HG03039 (cell line): ENCODE data around the gene PSMB11.
"Not testable (repeated sequence)": the region's sequence is repeated elsewhere in the genome, so short reads cannot be mapped to it uniquely, and the experiment has no call there.

Experiments
- ATAC-seq: cut with Tn5 transposase; IDR thresholded peaks from one replicate; pipeline ENCODE4 v1.9.1; 2021; ENCODE audit warnings: mild to moderate bottlenecking, moderate library complexity; ENCODE audit not compliant: unreplicated experiment

PSMB11 gene

DNA sequence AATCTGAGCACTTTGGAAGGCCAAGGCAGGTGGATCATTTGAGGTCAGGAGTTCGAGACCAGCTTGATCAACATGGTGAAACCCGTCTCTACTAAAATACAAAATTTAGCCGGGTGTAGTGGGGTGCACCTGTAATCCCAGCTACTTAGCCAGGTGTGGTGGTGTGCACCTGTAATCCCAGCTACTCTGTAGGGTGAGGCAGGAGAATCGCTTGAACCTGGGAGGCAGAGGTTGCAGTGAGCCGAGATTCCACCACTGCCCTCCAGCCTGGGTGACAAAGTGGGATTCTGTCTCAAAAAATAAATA lies 28.3 kb upstream of the PSMB11 start:
- not testable (repeated sequence) for ATAC-seq

DNA sequence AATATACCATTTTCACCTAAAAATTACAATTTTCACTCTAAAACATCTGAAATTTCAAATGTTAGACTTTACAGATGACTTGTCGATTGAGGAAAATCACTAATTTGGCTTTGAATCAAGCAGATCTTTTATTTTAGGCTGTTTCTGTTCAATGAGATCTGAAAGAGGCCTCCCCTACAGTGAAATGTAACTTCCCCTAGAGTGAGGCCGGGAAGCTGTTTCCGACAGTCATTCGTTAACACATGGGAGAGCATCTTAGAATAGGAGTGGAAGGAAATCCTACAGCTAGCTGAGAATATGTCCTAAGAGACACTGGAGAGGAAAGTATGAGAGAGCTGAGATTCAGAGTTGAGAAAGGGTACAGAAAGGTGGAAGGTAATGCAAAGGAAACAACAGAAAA lies 26.4 kb upstream of the PSMB11 start:
- no peak for ATAC-seq

DNA sequence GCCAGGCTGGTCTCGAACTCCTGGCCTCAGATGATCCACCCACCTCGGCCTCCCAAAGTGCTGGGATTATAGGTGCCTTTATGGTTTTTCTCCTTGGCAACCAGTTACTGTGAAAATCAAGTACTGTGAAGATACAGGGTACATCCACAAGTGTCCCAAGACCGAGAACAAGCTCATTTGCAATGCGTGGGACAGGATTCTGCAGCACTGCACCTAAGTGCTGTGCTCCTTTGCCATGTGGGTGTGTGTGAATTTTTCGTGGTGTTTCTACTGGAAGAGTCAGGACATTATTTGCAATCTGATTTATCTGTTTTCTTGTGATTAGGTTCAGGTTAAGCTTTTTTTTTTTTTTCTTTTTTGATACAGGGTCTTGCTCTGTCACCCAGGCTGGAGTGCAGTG lies 24.9 kb upstream of the PSMB11 start:
- no peak for ATAC-seq

DNA sequence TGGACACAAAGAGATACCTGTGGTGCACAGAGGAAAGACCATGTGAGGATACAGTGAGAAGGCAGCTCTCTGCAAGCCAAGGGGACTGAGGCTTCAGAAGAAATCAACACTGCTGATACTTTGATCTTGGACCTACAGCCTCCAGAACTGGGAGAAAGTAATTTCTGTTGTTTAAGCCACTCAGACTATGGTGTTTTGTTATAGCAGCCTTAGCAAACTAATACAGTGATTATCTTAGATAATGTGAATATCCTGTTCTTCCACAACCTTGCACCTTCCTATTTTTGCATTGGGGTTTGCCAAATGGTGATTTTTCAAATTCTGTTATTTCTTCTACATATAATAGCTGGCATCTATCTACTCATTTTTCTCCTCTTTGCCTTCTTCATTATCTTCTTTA lies 23.9 kb upstream of the PSMB11 start:
- ATAC-seq = no peak

DNA sequence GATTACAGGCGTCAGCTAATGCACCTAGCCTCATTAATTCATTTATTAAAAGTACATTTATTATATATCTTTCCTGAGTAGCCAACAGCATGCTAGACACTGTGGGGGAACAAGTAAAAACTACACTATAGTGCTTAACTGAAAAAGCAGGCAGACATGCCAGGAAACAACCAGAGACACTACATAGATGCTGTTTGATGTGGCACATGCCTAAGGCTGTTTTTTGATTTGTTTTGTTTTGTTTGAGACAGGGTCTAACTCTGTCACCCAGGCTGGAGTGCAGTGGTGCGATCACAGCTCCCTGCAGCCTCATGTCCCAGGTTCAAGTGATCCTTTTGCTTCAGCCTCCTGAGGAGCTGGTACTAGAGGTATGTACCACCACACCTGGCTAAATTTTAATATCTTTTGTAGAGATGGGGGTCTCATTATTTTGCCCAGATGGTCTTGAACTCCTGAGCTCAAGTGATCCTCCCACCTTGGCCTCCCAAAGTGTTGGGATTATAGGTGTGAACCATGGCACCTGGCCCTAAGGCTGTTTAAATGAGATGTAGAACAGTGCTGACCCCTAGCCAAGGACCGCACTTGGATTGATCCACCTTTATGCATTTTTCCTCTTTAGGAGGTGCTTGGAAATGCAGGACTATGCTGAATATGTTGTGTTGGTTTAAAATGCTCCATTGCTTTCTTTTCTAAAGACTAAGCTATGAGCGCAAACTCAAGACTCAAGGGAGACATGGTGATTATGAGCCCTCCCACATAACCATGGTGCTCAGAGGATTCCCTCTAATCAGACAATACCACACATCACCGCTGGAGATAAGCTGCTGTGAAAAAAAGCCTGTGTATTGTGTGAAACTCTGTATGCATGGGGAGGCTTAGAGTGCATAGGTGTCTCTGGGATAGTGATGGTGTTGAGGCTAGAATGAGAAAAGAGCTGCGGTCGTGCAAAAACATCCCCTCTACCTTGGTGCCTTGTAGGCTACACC lies 21.6 kb upstream of the PSMB11 start:
- no peak for ATAC-seq

DNA sequence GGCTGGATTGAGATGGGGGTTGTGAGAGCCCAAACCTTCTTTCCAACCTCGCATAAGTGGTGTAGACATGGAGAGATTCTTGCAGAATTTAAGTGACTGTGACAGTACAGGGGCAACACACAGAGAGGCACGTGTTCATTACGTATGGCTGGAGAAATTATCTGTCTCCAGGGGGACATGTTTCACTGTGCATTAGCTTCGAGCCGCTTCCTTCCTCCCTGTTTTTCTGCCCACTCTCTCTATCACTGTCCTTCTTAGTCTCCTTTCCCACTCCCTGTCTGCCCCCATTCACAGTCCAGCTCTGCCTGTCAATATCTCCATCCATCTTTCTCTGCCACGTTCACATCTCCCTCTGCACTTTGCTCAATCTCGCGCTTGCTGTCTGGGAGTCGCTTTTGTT lies 20.6 kb upstream of the PSMB11 start:
- ATAC-seq = no peak

DNA sequence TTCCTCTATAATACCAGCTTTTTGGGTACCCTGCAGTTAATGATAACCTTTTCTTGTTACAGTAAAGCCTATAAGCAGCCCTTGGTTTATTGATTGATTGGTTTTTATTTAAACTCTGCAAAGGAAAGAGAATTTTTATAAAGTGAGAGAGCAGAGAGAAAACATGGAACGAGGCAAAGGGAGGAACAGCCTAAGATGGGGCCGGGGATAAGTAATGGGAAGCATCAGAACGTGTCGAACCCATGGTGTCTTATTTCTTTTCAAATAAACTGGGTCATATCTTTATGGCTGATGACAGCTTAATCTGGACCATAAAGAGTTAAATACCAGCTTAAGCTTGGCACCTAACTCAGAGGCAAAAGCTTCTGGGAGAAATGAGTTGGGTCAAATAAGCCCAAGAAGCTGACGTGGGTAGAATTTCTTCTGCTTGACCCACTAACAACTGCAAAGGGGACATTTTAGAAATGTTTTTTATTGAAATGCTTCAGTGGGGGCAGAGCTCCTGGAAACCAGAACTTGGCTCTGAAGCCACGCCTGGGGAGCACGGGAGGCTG lies 20.0 kb upstream of the PSMB11 start:
- ATAC-seq = no peak

DNA sequence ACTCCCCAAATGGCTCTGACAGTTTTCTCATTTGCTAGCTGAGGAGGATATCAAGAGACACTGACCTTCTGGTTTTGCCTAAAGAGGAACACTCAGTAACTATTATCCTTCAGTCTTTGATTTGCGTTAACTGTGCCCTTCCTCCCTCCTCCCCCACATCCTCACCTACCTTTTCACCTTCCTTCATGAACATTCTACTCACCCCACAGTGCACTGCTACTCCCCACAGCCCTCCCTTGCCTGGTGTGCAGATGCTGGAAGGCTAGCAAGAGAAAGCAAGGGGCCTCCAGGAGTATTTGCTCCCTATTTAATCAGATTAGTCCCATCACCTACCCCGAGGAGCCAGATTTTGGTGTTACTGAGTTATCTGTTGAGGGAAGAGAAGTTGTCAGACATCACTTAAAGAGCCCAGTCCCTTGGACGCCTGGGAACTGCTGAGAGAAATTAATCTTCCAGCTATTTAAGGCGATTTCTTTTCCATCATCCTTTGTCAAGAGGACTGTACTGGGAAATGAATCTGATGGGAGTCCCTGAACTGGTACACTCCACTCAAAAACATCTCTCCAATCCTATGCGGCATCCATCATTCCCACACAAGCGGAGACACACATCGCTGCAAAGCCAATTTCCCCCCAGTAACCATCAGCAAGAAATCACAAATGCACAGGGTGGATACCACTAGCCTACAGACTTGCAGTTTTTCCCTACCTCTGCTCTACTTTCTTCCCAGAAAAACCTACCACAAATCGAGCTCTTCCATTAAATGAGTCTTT lies 18.8 kb upstream of the PSMB11 start:
- no peak for ATAC-seq

DNA sequence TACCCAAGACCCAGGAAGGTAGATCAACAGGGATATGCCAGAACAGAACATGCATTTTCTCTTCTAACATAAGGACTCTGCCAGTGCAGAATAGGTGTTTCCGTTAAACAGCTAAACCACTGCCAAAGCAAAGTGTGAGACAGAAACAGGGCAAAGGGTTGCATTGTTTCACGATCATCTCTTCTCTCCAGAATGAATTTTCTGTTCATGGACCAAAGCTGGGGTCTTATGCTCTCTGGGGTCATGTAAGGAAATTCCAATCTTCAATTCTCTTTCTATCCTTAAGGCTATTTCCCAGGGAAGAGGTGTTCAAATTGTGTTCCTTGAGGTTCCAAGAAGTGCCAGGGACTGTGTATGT lies 18.2 kb upstream of the PSMB11 start:
- ATAC-seq = no peak

DNA sequence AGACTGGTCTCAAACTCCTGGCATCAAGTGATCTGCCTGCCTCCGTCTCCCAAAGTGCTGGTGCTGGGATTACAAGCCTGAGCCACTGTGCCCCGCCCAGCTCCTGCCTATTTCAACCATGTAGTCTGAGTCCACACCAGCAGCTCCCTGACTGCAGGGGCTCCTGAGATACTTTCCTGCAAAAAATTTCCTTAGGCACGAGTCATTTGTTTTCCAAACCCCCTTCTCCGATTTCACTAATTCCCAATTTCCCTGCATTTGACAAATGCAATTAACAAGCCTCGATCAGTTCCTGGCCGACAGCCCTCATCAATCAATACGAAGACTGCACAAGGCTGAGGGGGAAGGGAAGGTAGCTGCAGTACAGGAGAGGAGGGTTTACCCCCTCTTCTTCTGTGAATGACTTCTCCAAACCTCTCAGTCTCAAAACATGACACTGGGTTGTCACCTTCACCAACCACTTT lies 17.4 kb upstream of the PSMB11 start:
- no peak for ATAC-seq

DNA sequence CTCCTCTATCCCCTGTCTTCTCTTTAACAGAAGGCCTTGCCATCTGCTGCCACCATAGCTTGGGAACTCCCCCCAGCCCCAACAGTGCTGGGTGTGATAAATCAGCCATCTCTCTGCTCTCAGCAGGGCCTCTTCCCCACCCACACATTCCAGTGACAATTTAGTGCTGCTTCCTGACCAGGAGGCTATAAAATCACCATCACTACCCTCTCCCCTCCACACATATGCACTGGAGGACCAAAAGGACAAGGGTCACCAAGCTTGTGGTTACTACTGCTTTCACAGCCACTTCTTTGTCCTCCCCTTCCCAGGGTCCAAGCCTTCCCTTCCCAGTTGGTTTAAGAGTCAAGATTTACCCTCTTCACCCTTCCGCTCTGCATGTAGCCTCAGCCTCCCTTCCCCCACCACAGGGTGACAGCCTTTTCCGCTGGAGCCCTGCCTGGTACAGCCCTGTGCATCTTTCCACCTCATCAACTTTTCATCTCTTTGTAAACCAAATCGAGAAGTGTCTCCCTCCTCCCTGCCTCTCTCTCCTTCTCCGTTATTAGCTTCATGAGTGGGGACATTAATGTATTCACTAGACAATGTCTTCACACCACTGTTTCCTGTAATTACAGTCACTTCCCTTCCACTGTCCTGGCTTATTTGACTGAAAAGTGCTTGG lies 16.7 kb upstream of the PSMB11 start:
- no peak for ATAC-seq

DNA sequence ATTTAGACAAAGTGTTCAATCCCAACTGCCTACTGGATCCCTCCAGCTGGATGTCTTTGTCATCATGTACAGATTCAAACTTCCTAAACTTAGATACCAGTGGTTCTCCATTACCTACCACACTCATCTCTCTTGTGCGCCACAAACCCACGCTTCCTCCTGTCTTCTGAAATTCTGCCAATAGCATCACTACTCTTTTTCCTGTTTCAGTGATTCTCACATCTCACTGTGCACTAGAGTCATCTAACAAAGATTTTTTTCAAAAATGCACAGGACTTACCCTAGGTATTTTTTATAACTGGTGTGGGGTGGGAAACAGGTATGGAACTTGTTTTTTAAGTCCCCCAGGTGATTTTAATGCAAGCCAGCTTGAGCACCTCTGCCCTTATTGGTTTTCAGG lies 13.2 kb upstream of the PSMB11 start:
- ATAC-seq = no peak

DNA sequence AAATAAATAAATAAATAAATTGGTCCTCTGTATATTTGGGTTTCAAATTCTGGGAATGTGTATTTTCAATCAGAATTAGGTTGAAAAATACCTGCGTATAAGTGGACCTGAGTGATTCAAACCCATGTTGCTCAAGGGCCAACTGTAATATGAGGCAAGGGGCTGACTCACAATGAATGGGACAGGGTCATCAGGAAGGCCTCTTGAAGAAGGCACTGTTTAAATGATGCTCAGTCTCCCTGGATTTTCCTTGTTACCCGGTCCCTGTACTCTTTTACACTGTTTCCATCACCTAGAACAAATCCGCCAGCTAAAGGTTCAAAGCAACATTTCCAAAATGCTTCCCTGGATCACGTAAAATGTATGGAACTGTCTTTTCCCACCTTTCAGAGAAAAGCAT lies 11.1 kb upstream of the PSMB11 start:
- no peak for ATAC-seq

DNA sequence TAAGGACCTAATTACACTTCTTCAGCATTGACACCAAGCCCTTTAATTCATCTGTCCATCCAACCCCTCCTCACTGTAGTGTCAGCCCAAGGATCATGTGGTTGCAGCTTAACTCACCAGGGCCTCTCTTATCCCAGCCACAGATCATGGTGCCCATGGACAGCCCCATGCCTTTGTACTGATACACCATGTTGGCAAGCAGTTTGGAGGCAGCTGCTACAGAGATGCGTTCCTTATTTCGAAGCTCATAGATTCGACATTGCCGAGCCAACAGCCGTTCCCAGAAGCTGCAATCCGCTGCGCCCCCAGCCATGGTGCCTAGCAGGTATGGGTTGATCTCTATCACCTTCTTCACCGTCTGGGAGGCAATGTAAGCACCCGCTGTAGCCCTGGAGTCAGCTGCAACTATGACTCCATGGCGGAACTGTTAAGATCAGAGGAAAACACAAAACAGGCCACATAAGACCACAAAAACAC lies 8.7 kb upstream of the PSMB11 start:
- ATAC-seq = no peak

DNA sequence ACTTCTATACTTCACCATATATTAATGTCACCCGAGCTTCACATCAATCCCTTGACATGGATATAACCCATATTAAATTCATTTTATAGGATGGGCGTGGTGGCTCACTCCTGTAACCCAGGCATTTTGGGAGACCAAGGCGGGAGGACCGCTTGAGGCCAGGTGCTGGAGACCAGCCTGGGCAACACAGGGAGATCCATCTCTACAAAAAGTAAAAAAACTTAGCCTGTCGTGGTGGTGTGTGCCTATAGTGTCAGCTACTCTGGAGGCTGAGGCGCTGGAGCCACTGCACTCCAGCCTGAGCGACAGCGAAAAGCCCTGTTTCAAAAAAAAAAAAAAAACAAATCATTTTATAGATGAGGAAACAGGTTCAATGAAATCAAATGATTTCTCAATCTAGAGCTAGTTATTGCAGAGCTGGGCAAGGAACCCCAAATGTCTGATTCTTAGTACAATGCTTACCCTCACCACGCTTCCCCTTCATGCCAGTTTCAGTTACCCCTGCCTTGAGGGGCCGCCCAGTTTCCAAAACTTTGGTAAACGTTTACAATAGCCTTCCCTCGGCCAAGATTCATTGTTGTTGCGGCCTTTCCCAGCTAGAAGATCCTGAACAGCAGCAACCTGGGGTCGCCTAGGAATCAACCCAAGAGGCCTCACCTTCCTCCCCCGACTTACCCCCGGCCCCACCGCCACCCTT lies 8.1 kb upstream of the PSMB11 start:
- peak; percentile 7 for ATAC-seq

DNA sequence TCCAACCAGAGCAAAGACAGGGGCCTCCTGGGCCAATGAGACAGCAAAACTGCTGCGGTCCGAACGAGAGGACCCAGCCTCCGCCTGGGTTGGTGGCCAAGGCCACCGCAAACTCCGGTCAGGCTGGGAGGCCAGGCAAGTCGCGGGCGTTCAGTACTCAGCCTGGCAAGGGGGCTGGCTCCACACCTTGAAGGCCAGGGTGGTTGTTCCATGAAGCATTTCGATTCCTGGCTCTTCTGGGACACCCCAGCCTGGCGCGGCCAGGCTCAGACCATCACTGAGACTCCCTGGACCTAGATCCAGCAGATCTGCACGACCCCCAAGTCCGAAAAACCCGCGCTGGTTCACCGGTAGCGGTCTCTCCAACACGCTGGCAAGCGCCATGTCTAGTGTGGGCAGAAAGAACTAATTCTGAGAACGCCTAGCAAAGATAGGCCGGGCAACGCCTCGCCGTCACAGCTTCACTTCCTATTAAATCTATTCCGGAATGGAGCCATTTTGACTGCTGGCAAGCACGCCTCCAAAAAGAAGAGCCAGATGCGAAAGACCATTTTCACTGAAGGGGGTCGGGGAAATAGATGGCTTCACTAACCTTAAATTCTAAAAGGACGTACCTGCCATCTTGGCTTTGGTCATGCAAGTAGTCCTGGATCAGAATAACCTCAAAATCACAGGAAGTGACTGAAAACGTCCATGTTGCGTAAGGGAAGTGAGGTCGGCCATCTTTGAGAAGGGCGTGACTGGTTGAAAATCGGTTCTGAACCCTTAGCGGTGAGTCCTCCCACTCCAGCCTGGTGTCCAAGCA lies 7.3 kb upstream of the PSMB11 start, which contains the start of gene PSMB5:
Gene PSMB5, minus strand, starts transcription at position 403 of the 805 bp plus-strand sequence. Its CDS starts 19 bp downstream, at position 384.
- ATAC-seq = peak; percentile 85

DNA sequence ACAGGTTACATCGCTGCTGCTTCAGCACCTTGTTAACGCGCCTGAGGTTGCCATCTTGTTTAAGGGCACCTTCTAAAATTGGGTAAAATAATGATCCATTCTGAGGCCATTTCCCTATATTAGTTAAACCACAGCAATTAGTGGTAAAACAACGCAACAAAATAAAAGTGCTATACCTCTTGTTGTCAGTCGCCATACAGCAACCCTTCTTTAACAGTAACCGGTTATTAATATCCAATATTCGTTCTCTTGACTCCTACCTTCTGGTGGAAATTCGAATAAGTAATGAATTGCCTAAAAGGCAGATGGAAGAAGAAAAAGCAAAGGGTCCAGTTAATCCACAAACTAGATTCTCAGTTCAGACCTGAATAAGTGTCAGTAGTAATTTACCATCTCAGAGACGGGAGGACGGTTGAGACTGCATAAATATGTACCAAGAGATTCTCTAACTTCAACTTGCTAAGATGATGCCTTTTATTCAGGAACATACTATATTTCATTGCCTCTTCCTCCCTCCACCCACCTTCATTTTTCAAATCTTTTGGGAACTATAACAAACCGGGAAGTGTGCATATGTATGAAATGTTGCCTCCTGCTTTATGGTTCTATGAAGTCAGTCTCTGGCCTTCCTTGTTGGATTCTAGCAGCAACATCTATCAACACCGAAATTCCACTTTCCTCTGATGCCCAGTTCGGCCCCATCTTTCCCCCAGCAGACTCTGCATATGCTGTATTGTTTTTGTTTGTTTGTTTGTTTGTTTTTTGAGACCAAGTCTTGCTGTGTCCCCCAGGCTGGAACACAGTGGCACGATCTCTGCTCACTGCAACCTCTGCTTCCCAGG lies 6.5 kb upstream of the PSMB11 start:
- ATAC-seq = no peak

DNA sequence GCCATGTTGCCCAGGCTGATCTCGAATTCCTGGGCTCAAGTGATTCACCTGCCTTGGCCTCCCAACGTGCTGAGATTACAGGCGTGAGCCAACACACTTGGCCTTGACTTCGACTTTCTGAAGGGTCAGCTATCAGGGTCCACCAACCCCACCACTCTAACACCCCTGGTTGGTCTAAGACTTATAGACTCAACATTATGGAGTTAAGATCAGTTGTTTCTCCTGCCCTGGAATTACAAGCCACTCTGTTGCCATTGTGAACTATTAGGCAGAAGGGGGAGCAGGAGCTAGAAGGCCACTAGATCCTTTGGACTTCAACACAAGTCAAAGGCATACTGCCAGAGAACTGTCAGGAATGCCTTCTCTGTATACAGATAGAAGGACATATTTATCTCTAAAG lies 1.9 kb upstream of the PSMB11 start:
- no peak for ATAC-seq

DNA sequence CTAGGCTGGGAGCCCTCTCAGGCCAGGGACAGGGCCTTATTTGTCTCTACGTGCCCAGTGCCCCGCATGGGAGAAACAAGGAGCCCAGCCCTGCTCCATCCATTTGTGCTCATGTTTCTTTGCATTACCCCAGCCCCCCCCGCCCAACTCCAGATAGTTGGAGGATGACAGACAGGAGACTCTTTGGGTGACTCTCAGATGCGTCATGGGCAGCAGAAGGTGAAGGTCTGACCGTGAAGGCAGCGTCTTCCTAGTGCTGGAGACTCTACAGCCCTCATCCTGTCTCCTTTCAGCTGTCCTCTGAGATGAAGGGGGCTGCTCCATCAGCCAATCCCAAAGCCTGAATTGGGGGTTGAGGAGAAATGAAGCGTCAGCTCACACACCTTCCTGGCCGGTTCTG lies 283 bp upstream of the PSMB11 start:
- ATAC-seq = no peak
